ENCODE results near the gene FRMD5. TPM values are rescaled to one million over a fixed set of nuclear protein-coding genes. Genes with fewer than 3 reads are reported as not detected.

The FRMD5 gene
- total and polyA plus RNA-seq, 11 donors = 12.5 to 110 (median 55.7) TPM

DNA sequence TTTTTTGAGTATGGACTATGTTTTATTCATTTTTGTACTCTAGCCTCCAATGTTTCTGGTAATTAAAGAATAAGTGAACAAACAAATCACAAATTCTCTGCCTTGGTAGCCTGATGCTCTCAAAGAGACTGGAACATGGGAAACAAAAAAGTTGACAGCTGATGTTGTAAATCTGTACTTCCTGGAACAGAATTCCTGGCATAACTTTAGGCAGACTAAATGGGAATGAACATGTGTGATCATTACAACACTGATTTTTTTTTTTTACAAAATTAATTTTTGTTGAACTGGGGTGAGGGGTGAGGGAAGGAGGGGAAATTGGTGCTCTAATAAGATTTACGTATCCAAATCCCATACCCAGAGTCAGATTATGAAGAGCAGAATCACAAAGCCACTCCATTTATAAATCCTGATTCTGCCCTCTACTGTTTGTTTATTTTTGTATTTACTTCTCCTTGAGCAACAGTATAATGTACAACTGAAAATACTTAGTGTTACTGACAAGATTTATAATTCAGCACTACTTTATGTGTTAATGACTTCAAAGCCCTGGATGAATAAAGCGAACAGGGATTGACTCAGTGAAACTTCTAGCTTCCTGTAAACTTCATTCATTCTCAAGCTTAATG is 165.0 kb downstream of the FRMD5 start:
- DNase-seq = no peak
- no peak overlapping the region for H3K27ac ChIP-seq
- H3K36me3 ChIP-seq = no peaks in the 10 kb centered on the region
- no peak for TF ChIP-seq POLR2A (IDR thresholded peaks at IDR 0.05)
- TF ChIP-seq, protein P1, sequence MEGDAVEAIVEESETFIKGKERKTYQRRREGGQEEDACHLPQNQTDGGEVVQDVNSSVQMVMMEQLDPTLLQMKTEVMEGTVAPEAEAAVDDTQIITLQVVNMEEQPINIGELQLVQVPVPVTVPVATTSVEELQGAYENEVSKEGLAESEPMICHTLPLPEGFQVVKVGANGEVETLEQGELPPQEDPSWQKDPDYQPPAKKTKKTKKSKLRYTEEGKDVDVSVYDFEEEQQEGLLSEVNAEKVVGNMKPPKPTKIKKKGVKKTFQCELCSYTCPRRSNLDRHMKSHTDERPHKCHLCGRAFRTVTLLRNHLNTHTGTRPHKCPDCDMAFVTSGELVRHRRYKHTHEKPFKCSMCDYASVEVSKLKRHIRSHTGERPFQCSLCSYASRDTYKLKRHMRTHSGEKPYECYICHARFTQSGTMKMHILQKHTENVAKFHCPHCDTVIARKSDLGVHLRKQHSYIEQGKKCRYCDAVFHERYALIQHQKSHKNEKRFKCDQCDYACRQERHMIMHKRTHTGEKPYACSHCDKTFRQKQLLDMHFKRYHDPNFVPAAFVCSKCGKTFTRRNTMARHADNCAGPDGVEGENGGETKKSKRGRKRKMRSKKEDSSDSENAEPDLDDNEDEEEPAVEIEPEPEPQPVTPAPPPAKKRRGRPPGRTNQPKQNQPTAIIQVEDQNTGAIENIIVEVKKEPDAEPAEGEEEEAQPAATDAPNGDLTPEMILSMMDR (IDR thresholded peaks at IDR 0.05) = peak in 3 of 12 donors; percentile 11 to 29 (median 15)
- intact Hi-C loops (cut with DNase I) = loop anchor here in 6 of 10 donors (10.0 kb wide), 4 partner anchors 55 to 125 kb away; no protein-coding TSS in a partner anchor
- no peaks in the 10 kb centered on the region for H3K27me3 ChIP-seq
- H3K4me1 ChIP-seq = peaks cover 0 to 31% (median 2%) of the 10 kb centered on the region in 12 donors
- WGBS, 4 donors = 56 to 63% (median 58%) methylated on average over 2 of the region's 2 CpGs
- H3K4me3 ChIP-seq = no peak overlapping the region
- peak in 3 of 4 donors; percentile 26 to 38 (median 28) for ATAC-seq
- peaks cover 0 to 3% (median 0%) of the 10 kb centered on the region in 12 donors for H3K9me3 ChIP-seq

DNA sequence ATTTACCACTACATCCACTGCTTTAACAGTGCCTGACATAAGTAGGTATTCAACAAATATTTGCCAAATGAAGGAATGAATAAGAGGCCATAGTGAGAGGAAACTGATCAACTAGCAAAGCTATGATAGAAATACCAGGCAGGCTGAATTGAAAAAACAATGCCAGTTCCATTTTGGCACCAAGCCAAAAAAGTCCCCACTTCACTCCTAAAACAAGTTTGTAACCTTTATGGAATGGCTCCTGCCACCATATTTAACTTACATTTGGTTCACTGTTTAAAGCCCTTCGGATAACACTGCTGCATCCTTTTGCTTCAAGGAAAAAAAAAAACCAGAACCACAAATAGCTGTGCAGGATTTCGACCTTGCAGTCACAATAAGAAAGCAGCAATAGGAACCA is 166.1 kb downstream of the FRMD5 start:
- no peaks in the 10 kb centered on the region for H3K36me3 ChIP-seq
- no peaks in the 10 kb centered on the region for H3K27me3 ChIP-seq
- peaks cover 0 to 23% (median 0%) of the 10 kb centered on the region in 12 donors for H3K4me1 ChIP-seq
- peaks cover 0 to 3% (median 0%) of the 10 kb centered on the region in 12 donors for H3K9me3 ChIP-seq
- H3K27ac ChIP-seq = no peak overlapping the region
- TF ChIP-seq, protein P1 (IDR thresholded peaks at IDR 0.05) = no peak
- TF ChIP-seq POLR2A (IDR thresholded peaks at IDR 0.05) = no peak
- ATAC-seq = no peak
- intact Hi-C loops (cut with DNase I) = loop anchor here in 2 of 10 donors (10.0 kb wide), 2 partner anchors 54 to 114 kb away; no protein-coding TSS in a partner anchor
- H3K4me3 ChIP-seq = no peak overlapping the region
- no peak for DNase-seq
- WGBS, 4 donors = 60 to 74% (median 68%) methylated on average over 2 of the region's 2 CpGs

DNA sequence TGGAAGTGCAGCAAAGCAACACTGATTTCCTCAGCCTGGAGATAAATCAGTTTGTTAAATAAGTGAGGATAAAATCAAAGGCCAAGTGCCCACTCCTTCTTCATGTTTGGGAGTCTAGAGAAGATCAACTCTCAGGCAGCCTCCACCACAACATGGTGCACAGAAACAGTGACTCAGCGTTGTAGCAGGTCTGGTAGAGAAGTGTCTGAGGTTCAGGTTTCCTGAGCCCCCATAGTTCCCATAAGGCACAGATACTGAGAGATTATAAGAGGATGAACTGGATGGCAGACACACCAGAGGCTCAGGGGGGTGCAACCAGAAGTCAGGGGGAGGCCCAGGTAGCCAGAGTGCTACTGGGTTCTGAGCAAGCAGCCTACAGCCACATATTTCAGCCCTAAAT is 166.7 kb downstream of the FRMD5 start:
- Histone ChIP-seq H3K36me3 (no peaks in the 10 kb centered on the region), H3K9me3 (peaks cover 0 to 3% (median 0%) of the 10 kb centered on the region in 12 donors), H3K27me3 (no peaks in the 10 kb centered on the region), H3K4me3 (no peak overlapping the region), H3K4me1 (peaks cover 0 to 19% (median 0%) of the 10 kb centered on the region in 12 donors), H3K27ac (no peak overlapping the region)
- no peak for ATAC-seq
- TF ChIP-seq, protein P1 (IDR thresholded peaks at IDR 0.05) = no peak
- no peak for TF ChIP-seq POLR2A (IDR thresholded peaks at IDR 0.05)
- WGBS, 4 donors = 80 to 91% (median 84%) methylated on average over 1 of the region's 1 CpG
- no peak for DNase-seq
- intact Hi-C loops (cut with DNase I) = loop anchor here in 2 of 10 donors (10.0 kb wide), 2 partner anchors 54 to 114 kb away; no protein-coding TSS in a partner anchor

DNA sequence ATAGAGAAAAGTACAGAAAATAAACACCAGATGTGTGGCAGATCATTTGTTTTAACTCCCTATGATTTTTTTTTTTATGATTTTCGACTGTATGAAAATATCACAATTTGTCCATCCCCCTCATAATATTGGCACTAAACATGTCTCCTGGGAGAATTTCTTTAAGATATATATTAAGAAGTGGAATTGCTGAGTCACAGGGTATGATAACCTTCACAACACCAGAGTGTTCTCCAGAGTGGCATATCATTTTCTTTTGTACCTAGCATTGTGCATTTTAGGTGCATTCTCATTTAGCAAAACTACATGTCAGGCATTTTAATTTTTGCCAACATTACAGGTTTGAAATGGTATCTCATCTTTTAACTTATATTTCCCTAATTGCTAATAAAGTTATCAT is 170.9 kb downstream of the FRMD5 start:
- H3K4me1 ChIP-seq = peaks cover 0 to 10% (median 0%) of the 10 kb centered on the region in 12 donors
- H3K36me3 ChIP-seq = no peaks in the 10 kb centered on the region
- ATAC-seq (no peak), DNase-seq (no peak)
- TF ChIP-seq, protein P1 (IDR thresholded peaks at IDR 0.05) = no peak
- TF ChIP-seq POLR2A (IDR thresholded peaks at IDR 0.05) = no peak
- H3K4me3 ChIP-seq = no peak overlapping the region
- WGBS, 4 donors = 59 to 72% (median 63%) methylated on average over 1 of the region's 1 CpG
- intact Hi-C loops (cut with DNase I) = loop anchor here in 2 of 10 donors (10.0 kb wide), 2 partner anchors 49 to 109 kb away; no protein-coding TSS in a partner anchor
- H3K27ac ChIP-seq = no peak overlapping the region
- H3K9me3 ChIP-seq = no peaks in the 10 kb centered on the region
- H3K27me3 ChIP-seq = no peaks in the 10 kb centered on the region
